Liver (tissue), 9 donors: ENCODE results near the gene BEND3. TPM values are rescaled to one million over a fixed set of nuclear protein-coding genes. Genes with fewer than 3 reads are reported as not detected.

ENCODE experiments used
- DNase-seq: peaks from one replicate; pipeline ENCODE4 v3.0.0-alpha.2; 2017; ENCODE audit warnings: low spot score
- H3K27ac ChIP-seq, 2 donors: one replicate each; pipeline ENCODE4 v1.7.0; 2013; ENCODE audit warnings: inconsistent platforms in 2 of 2, low read length in 2 of 2, control low read depth in 1 of 2, low read depth in 1 of 2, mild to moderate bottlenecking in 1 of 2
- H3K27me3 ChIP-seq, 4 donors: one replicate each; pipeline versions ENCODE4 v1.6.1 to v1.7.0; 2013; ENCODE audit warnings: low read length in 3 of 4, inconsistent platforms in 1 of 4, mild to moderate bottlenecking in 1 of 4, moderate library complexity in 1 of 4; ENCODE audit not compliant: control insufficient read depth in 4 of 4, insufficient read depth in 4 of 4
- H3K36me3 ChIP-seq, 4 donors: one replicate each; pipeline versions ENCODE4 v1.6.1 to v1.7.0; 2013; ENCODE audit warnings: low read length in 3 of 4, mild to moderate bottlenecking in 3 of 4, low read depth in 1 of 4, moderate library complexity in 1 of 4; ENCODE audit not compliant: control insufficient read depth in 4 of 4, insufficient read depth in 3 of 4
- H3K4me1 ChIP-seq, 4 donors: one replicate each; pipeline versions ENCODE4 v1.6.1 to v1.7.0; 2013; ENCODE audit warnings: low read length in 3 of 4, mild to moderate bottlenecking in 3 of 4, moderate library complexity in 1 of 4; ENCODE audit not compliant: control insufficient read depth in 4 of 4, insufficient read depth in 4 of 4
- H3K4me3 ChIP-seq, 3 donors: one replicate each; pipeline versions ENCODE4 v1.6.1 to v1.7.0; 2013; ENCODE audit warnings: low read length in 3 of 3, control low read depth in 1 of 3, low read depth in 1 of 3, mild to moderate bottlenecking in 1 of 3
- H3K9ac ChIP-seq, 2 donors: one replicate each; pipeline ENCODE4 v1.7.0; 2013; ENCODE audit warnings: low read length in 2 of 2, mild to moderate bottlenecking in 2 of 2, moderate library complexity in 2 of 2, control low read depth in 1 of 2, low read depth in 1 of 2
- H3K9me3 ChIP-seq, 4 donors: one replicate each; pipeline versions ENCODE4 v1.6.1 to v1.7.0; 2013; ENCODE audit warnings: low read length in 3 of 4; ENCODE audit not compliant: control insufficient read depth in 4 of 4
- ATF3 ChIP-seq: IDR thresholded peaks from 2 replicates; pipeline ENCODE4 v1.6.1; 2016; ENCODE audit warnings: antibody characterized with exemption
- EGR1 ChIP-seq, 2 donors: IDR thresholded peaks; 2 replicates each; pipeline ENCODE4 v1.6.1; 2016 to 2018; ENCODE audit warnings: antibody characterized with exemption in 2 of 2, low read depth in 2 of 2
- JUND ChIP-seq, 2 donors: IDR thresholded peaks; 2 replicates each; pipeline ENCODE4 v1.6.1; 2016; ENCODE audit warnings: antibody characterized with exemption in 2 of 2
- MAX ChIP-seq: IDR thresholded peaks from 2 replicates; pipeline ENCODE4 v1.6.1; 2016; ENCODE audit warnings: antibody characterized with exemption
- NR2F2 ChIP-seq: IDR thresholded peaks from 2 replicates; pipeline ENCODE4 v1.6.1; 2016; ENCODE audit warnings: antibody characterized with exemption
- REST ChIP-seq: IDR thresholded peaks from 2 replicates; pipeline ENCODE4 v1.6.1; 2016; ENCODE audit warnings: antibody characterized with exemption, mild to moderate bottlenecking
- RXRA ChIP-seq, 2 donors: IDR thresholded peaks; 2 replicates each; pipeline ENCODE4 v1.6.1; 2017 to 2018; ENCODE audit warnings: antibody characterized with exemption in 2 of 2, mild to moderate bottlenecking in 1 of 2
- TAF1 ChIP-seq: conservative IDR thresholded peaks from 2 replicates; pipeline ENCODE4 v1.6.1; 2016; ENCODE audit warnings: antibody characterized with exemption, mild to moderate bottlenecking
- YY1 ChIP-seq: IDR thresholded peaks from 2 replicates; pipeline ENCODE4 v1.6.1; 2016; ENCODE audit warnings: antibody characterized with exemption, mild to moderate bottlenecking
- ZBTB33 ChIP-seq: IDR thresholded peaks from 2 replicates; pipeline ENCODE4 v1.6.1; 2016; ENCODE audit warnings: antibody characterized with exemption
- WGBS: extraction: QIAGEN DNeasy Blood & Tissue Kit; methylation state at CpG from one replicate; pipeline ENCODE4 v1.1.7; 2013; 5-methylcytosine and 5-hydroxymethylcytosine counted together
- polyA plus RNA-seq, 2 donors: library from polyadenylated mRNA; stranded (reverse) in 1 of 2; unstranded in 1 of 2; fragments of 200-250 nt in 1 of 2; fragments of >200 nt in 1 of 2; fragmentation: Nextera tagmentation in 1 of 2; extraction: Ambion mirVana in 1 of 2; gene quantifications; one replicate each; pipeline versions ENCODE4 v1.2.1 to v1.2.3, GENCODE V29; 2013 to 2015
- total RNA-seq, 2 donors: library from RNA; depleted of rRNA; stranded (reverse); fragments of >200 nt; gene quantifications; one replicate each; pipeline ENCODE4 v1.2.3, GENCODE V29; 2014
- donor health status: healthy.
- donor health status: healthy.
- donor health status: healthy.
- donor health status: healthy.
- donor health status: healthy.

Gene BEND3
- total and polyA plus RNA-seq, 4 donors: 0.47 to 1.7 (median 1.2) TPM

GRCh38 chr6:107105511-107106116, 9.7 kb downstream of the BEND3 start:
- H3K9ac ChIP-seq: no peak overlapping the region
- no peaks in the 10 kb centered on the region for H3K9me3 ChIP-seq
- TF ChIP-seq JUND (IDR thresholded peaks at IDR 0.05): no peak
- no peak for TF ChIP-seq TAF1
- no peak for TF ChIP-seq NR2F2
- no peak for TF ChIP-seq ZBTB33
- no peak for TF ChIP-seq ATF3
- TF ChIP-seq YY1: no peak
- TF ChIP-seq REST: no peak
- no peak for TF ChIP-seq MAX
- no peak for TF ChIP-seq EGR1 (IDR thresholded peaks at IDR 0.05; ENCODE audit: low read depth in 2 of 2)
- no peaks in the 10 kb centered on the region for H3K36me3 ChIP-seq
- 85% methylated on average over 7 of the region's 7 CpGs for WGBS
- H3K27me3 ChIP-seq: no peaks in the 10 kb centered on the region
- no peaks in the 10 kb centered on the region for H3K4me1 ChIP-seq
- no peak overlapping the region for H3K27ac ChIP-seq
- DNase-seq: no peak
- no peak overlapping the region for H3K4me3 ChIP-seq

- no peak for DNase-seq
- Histone ChIP-seq H3K9me3 (no peaks in the 10 kb centered on the region), H3K4me3 (no peak overlapping the region), H3K4me1 (no peaks in the 10 kb centered on the region), H3K27me3 (no peaks in the 10 kb centered on the region), H3K36me3 (no peaks in the 10 kb centered on the region), H3K27ac (no peak overlapping the region), H3K9ac (no peak overlapping the region)
- TF ChIP-seq NR2F2 (no peak), REST (no peak), RXRA (IDR thresholded peaks at IDR 0.05) (no peak), YY1 (no peak)
- whole genome bisulfite sequencing: 96% methylated on average over 6 of the region's 6 CpGs
Measured at GRCh38 chr6:107103082-107103481, 12.2 kb downstream of the BEND3 start.
